ENCODE measurements around the gene CACNA2D3.

The CACNA2D3 gene

DNA sequence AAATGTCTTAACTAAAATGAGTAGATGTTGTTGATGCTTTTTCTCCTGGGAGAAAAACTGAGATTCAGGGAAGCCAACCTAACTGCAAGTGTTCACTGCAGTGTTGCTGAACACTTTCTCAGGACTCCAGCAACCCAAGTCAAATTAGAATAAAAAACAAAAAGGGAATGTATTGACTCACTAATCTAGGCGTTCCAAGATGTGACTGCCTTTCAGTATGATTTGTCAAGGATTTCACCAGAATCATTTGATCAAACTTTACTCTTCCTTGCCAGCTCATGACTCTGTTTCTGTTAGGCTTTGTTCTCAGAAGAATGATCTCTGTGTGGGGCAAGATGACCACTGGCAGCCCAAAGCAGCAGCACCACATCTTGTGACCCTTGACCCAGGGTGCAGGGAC, 364.0 kb downstream of the CACNA2D3 start:
- no peak overlapping the region for H3K27ac ChIP-seq
- TF ChIP-seq ZFX (IDR thresholded peaks at IDR 0.05; ENCODE audit: borderline replicate concordance) (no peak), CTCF (IDR thresholded peaks at IDR 0.05) (no peak)

GRCh38 chr3:54488297-54488696, 365.9 kb downstream of the CACNA2D3 start:
- H3K27ac ChIP-seq = no peak overlapping the region
- TF ChIP-seq CTCF (IDR thresholded peaks at IDR 0.05) = no peak
- no peak for TF ChIP-seq ZFX (IDR thresholded peaks at IDR 0.05; ENCODE audit: borderline replicate concordance)

DNA sequence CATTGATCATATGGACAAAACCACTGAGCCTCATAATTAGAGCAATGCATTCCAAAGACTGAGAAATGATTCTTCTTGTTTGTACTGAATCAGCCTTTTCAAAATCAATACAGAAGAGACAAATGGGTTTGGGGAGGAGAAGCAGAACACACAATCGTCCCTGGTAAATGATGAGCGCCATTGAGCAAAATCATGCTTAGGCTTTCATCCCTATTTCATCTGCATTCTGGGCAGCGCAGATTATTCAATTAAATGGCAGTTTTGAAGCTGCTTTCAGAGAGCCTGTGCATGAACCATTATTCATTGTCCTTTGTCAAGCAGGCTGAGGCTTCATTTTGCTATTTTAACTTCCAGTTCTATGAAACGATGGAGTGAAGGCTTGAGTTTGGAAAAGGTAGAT, 371.9 kb downstream of the CACNA2D3 start:
- TF ChIP-seq ZFX (IDR thresholded peaks at IDR 0.05; ENCODE audit: borderline replicate concordance) (no peak), CTCF (IDR thresholded peaks at IDR 0.05) (no peak)
- no peak overlapping the region for H3K27ac ChIP-seq

GRCh38 chr3:54506603-54507002, 384.3 kb downstream of the CACNA2D3 start:
- no peak overlapping the region for H3K27ac ChIP-seq
- TF ChIP-seq ZFX (IDR thresholded peaks at IDR 0.05; ENCODE audit: borderline replicate concordance) (no peak), CTCF (IDR thresholded peaks at IDR 0.05) (no peak)

DNA sequence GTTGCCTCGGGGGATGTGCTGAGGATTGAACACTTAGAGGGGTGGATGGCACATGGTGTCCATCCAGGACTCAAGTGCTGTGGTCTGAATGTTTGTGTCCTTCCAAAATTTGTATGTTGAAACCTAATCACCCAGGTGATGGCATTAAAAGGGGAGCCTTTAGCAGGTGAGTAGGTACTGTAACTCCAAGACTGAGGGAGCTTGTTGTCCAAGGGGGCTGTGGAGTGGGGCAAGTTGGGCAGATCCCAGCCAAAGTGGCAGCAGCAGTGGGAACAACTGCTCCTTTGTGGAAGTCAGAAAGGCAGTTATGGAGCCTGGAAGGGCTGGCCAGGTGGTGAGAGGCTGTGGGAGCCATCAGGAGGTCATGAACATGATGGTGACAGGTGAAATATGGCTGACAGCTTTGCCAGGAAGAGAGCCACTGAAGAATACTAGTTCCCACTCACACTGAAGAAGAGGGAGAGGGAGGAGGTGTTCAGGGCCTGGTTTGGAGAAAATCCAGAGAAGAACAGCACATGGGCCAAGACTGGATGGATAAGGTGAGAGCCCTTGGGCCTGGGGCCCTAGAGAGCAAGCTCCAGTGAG, 385.6 kb downstream of the CACNA2D3 start:
- no peak for TF ChIP-seq CTCF (IDR thresholded peaks at IDR 0.05)
- no peak for TF ChIP-seq ZFX (IDR thresholded peaks at IDR 0.05; ENCODE audit: borderline replicate concordance)
- H3K27ac ChIP-seq = no peak overlapping the region

DNA sequence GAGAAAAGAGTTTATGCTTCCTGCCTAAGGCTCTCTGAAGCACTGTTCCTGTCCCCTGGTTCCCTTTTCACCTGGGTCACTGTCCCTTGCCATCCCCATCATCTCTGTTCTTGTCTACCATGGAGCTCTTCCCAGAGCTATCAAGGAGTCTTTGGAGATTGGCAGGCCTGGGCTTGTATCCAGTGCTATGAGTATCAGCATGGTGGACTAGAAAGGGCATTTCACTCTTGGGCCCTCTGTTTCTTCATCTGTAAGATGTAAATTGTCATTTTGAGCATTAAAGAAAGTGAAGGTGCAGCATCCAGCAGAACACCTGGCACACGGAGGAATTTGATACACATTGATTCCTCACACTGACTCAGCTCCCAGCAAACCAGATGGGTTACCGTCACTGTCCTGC, 388.2 kb downstream of the CACNA2D3 start:
- H3K27ac ChIP-seq = no peak overlapping the region
- TF ChIP-seq CTCF (IDR thresholded peaks at IDR 0.05) (no peak), ZFX (IDR thresholded peaks at IDR 0.05; ENCODE audit: borderline replicate concordance) (no peak)

DNA sequence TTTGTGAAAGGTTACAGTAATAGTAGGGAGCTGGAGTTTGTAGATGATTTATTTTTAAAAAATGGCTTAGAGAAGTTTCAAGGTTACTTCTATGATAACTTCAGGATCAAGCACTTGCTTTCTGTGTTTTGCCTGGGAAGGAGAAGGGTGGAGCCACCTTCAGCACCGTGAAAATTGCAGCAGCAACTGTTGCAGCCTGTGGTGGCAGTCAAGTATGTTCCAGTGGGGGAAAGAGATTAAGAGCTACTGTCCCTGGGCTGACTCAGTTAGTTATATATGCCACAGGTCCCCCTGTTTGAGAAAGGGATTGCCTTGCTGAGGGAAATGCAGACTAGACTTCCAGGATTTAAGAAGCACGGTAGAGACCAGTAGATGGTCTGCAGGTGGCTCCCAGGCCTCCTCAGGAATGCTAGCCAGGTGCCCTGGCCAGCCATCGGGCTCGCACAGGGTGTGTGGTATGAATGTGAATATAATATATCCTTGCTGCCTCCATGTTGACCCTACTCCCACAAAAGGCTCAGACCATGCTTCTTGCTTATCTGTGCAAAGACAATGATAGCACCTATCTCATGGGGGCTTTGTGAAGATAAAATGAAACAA, 389.5 kb downstream of the CACNA2D3 start:
- TF ChIP-seq CTCF (IDR thresholded peaks at IDR 0.05) (no peak), ZFX (IDR thresholded peaks at IDR 0.05; ENCODE audit: borderline replicate concordance) (no peak)
- no peak overlapping the region for H3K27ac ChIP-seq
